HEK293T (cell line): ENCODE results near the gene TTC31.
A peak's percentile ranks its signal among the peaks of the same experiment; 100 is the strongest.
"Not testable (repeated sequence)": the region's sequence is repeated elsewhere in the genome, so short reads cannot be mapped to it uniquely, and the experiment has no call there.

Experiments used
- CTCF ChIA-PET: fragments of 350-600 bp; formaldehyde crosslinking; extraction: SDS; loops from one replicate; lab custom pipeline; 2021; ENCODE audit warnings: antibody characterized with exemption, inconsistent platforms; lab: Yijun Ruan, JAX
- POLR2A ChIA-PET: fragments of 350-600 bp; formaldehyde crosslinking; extraction: SDS; loops from one replicate; lab custom pipeline; 2020; ENCODE audit warnings: antibody characterized with exemption, inconsistent platforms; lab: Yijun Ruan, JAX
- DNase-seq: peaks from one replicate; pipeline ENCODE4 v3.0.0; 2012; ENCODE audit warnings: mixed read lengths; ENCODE audit errors: extremely low spot score
- ARNT ChIP-seq: fragments of 450-650 bp; IDR thresholded peaks from 2 replicates; pipeline ENCODE4 v1.6.1; 2017; ENCODE audit warnings: mild to moderate bottlenecking
- BHLHE40 ChIP-seq: fragments of 450-650 bp; IDR thresholded peaks from 2 replicates; pipeline ENCODE4 v1.6.1; 2016; ENCODE audit warnings: mild to moderate bottlenecking, moderate library complexity, borderline replicate concordance
- CTBP1 ChIP-seq: fragments of 450-650 bp; IDR thresholded peaks from 2 replicates; pipeline ENCODE4 v1.6.1; 2016; ENCODE audit warnings: borderline replicate concordance
- ELF4 ChIP-seq: fragments of 450-650 bp; IDR thresholded peaks from 2 replicates; pipeline ENCODE4 v1.6.1; 2017; ENCODE audit warnings: antibody characterized with exemption
- FOXA1 ChIP-seq: fragments of 450-650 bp; IDR thresholded peaks from 2 replicates; pipeline ENCODE4 v1.6.1; 2016; ENCODE audit warnings: mild to moderate bottlenecking
- FOXK2 ChIP-seq: fragments of 450-650 bp; IDR thresholded peaks from 2 replicates; pipeline ENCODE4 v1.6.1; 2016; ENCODE audit warnings: mild to moderate bottlenecking
- FOXM1 ChIP-seq: fragments of 450-650 bp; IDR thresholded peaks from 2 replicates; pipeline ENCODE4 v1.6.1; 2017; ENCODE audit warnings: mild to moderate bottlenecking, borderline replicate concordance
- HDGF ChIP-seq: fragments of 450-650 bp; IDR thresholded peaks from 2 replicates; pipeline ENCODE4 v1.6.1; 2017; ENCODE audit warnings: antibody characterized with exemption, borderline replicate concordance
- L3MBTL2 ChIP-seq: fragments of 450-650 bp; conservative IDR thresholded peaks from 2 replicates; pipeline ENCODE4 v1.6.1; 2016; ENCODE audit warnings: mild to moderate bottlenecking
- LEF1 ChIP-seq: fragments of 450-650 bp; IDR thresholded peaks from 2 replicates; pipeline ENCODE4 v1.6.1; 2017; ENCODE audit warnings: mild to moderate bottlenecking, borderline replicate concordance
- NFRKB ChIP-seq: fragments of 450-650 bp; IDR thresholded peaks from 2 replicates; pipeline ENCODE4 v1.6.1; 2016; ENCODE audit warnings: mild to moderate bottlenecking, moderate library complexity
- SP1 ChIP-seq: fragments of 450-650 bp; IDR thresholded peaks from 2 replicates; pipeline ENCODE4 v1.6.1; 2017
- SUZ12 ChIP-seq: fragments of 450-650 bp; IDR thresholded peaks from 2 replicates; pipeline ENCODE4 v1.6.1; 2016; ENCODE audit warnings: mild to moderate bottlenecking
- TARDBP ChIP-seq: fragments of 450-650 bp; IDR thresholded peaks from 2 replicates; pipeline ENCODE4 v1.6.1; 2016
- ZNF384 ChIP-seq: fragments of 450-650 bp; IDR thresholded peaks from 2 replicates; pipeline ENCODE4 v1.6.1; 2016
- TF ChIP-seq, protein P1 (sequence below): fragments of 450-650 bp; IDR thresholded peaks from 2 replicates; pipeline ENCODE4 v1.6.1; 2016

Gene TTC31

GRCh38 chr2:74440378-74441169, 42.3 kb upstream of the TTC31 start:
- ChIA-PET CTCF (interaction anchor here (0.9 to 1.0 kb wide), 2 partner anchors 56 to 91 kb away, joined by 3 read pairs; no protein-coding TSS in a partner anchor), POLR2A (interaction anchor here (0.8 to 3.6 kb wide), 16 partner anchors 8 to 67 kb away, joined by 3 to 81 read pairs (median 6); partner anchors contain the start of genes C2orf81, CCDC142, DCTN1 and INO80B)
- DNase-seq = peak; percentile 94
- TF ChIP-seq FOXM1 = no peak
- TF ChIP-seq SP1 = no peak
- TF ChIP-seq L3MBTL2 = peak; percentile 76
- no peak for TF ChIP-seq HDGF
- peak; percentile 87 for TF ChIP-seq ELF4
- peak; percentile 81 for TF ChIP-seq TARDBP
- TF ChIP-seq BHLHE40 = no peak
- no peak for TF ChIP-seq SUZ12

- ChIA-PET CTCF (interaction anchor here (0.9 kb wide), 1 partner anchor 91 kb away, joined by 3 read pairs; no protein-coding TSS in a partner anchor), POLR2A (interaction anchor here (1.1 to 3.6 kb wide), 8 partner anchors 9 to 49 kb away, joined by 4 to 81 read pairs (median 8); partner anchors contain the start of genes C2orf81, INO80B, MRPL53 and WBP1)
- TF ChIP-seq FOXK2 (no peak), L3MBTL2 (peak; percentile 75)
- no peak for DNase-seq
These were observed 41.7 kb upstream of the TTC31 start for GRCh38 chr2:74441170-74441689.

DNA sequence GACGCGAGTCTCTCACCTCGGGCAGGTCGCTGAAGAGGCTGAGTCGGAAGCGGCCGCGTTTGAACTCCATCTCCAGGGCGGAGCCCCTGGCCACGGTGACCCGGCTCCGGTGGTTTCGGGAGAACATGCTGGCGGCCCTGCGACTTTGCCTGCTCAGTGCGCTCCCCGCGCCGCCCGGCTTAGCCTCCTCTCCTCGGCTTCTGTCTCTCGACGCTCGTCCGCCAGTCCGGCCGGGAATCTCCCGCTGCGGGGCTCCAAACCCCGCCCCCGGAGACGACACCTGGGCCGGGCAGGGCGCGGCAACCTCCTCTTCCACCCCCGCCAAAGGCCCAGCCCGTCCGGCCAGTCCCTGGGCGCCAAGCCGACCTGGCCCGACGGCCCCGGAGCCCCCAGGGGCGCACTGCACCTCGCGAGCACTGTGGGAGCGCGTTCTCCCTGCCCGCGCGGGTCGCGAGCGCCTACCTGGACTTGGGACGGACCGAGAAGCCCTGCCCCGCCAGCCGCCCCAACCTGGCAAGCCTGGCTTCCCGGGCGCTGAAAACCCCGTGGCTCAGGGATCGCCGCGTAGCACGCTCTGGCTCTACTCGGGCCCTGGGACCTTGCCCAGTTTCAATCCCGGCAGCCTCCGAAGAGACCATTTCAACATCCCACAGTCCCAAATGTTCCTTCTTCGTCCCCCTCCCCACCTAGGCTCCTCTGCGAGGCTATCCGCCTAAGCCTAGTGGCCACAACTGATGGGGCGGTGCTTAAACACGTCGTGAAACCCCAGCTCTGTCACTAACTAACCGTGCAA, 41.0 kb upstream of the TTC31 start, which contains the start of gene RTKN:
Gene RTKN, minus strand, starts transcription at position 248 of the 793 bp plus-strand sequence. Its CDS starts 121 bp downstream, at position 127.
- ChIA-PET CTCF (interaction anchor here (0.9 kb wide), 1 partner anchor 90 kb away, joined by 3 read pairs; no protein-coding TSS in a partner anchor), POLR2A (interaction anchor here (1.8 to 4.0 kb wide), 4 partner anchors 11 to 16 kb away, joined by 5 to 81 read pairs (median 18); partner anchors contain the start of genes INO80B and WBP1)
- DNase-seq = peak; percentile 49
- TF ChIP-seq SUZ12 (no peak), L3MBTL2 (peak; percentile 38; the same call in 1 of the 2 replicates)

DNA sequence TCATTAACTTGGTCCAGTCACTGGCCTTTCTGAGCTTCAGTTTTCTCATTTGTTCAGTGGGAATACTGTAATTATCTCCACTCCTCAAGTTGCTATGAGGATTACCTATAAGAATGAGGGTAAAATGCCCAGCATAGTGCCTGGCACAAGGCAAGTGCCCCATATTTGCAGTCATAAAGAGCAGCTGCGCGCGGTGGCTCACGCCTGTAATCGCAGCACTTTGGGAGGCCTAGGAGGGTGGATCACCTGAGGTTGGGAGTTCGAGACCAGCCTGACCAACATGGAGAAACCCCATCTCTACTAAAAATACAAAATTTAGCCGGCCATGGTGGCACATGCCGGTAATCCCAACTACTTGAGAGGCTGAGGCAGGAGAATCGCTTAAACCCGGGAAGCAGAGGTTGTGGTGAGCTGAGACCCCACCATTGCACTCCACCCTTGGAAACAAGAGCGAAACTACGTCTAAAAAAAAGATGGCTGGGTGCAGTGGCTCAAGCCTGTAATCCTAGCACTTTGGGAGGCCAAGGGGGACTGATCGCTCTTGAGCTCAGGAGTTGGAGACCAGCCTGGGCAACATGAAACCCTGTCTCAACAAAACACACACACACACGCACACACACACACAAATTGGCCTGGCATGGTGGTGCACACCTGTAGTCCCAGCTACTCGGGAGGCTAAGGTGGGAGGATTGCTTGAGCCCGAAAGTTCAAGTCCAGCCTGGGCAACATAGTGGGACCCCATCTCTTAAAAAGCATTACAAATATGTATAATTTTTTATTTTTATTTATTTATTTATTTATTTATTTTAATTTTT, 40.2 kb upstream of the TTC31 start:
- POLR2A ChIA-PET = interaction anchor here (1.5 to 4.0 kb wide), 4 partner anchors 12 to 21 kb away, joined by 3 to 29 read pairs (median 6); partner anchors contain the start of genes C2orf81, INO80B, WBP1 and WDR54
- CTCF ChIA-PET, DNase-seq: not testable (repeated sequence)

DNA sequence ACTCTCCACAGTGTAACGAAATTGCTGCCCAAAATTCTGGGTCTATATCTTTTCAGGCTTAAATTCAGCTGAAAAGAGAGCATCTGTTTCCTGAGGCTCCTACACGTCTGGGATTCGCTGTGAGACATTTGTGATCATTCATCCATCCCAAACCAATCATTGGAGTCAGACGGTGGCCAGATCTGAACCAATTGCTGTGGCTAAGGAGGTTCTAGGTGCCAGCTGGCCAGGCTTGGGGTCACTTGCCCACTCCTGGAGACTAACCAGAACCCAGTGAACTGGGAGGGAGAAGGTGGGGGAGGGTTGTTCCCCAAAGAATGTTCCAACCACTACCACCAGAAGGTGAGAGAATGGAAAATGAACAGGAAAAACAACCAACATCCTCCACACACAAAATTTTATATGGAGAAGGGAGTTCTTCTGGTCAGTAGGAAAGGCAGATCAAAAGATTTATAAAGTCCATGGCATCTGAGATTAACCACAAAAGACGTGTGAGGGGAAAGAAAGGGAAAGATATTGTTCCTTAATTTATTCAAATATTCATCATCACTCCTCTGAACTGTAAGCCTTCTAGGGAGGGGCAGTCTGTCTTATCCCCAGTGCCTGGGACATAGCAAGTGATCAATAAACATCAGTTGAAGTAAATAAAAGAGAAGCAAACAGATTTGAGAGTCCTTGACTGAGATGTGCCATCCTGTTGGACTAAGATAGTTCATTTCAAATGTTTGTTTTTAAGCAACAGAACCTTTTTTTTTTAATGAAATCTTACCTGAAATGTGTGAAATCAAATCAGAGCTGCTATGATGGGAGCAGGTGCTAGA, 38.2 kb upstream of the TTC31 start:
- POLR2A ChIA-PET = interaction anchor here (1.1 to 4.0 kb wide), 5 partner anchors 8 to 63 kb away, joined by 3 to 29 read pairs (median 4); partner anchors contain the start of genes CCDC142, INO80B, PCGF1 and TTC31
- TF ChIP-seq NFRKB = no peak
- TF ChIP-seq SP1 = no peak
- no peak for TF ChIP-seq LEF1
- TF ChIP-seq TARDBP = no peak
- no peak for TF ChIP-seq ZNF384
- TF ChIP-seq, protein P1, sequence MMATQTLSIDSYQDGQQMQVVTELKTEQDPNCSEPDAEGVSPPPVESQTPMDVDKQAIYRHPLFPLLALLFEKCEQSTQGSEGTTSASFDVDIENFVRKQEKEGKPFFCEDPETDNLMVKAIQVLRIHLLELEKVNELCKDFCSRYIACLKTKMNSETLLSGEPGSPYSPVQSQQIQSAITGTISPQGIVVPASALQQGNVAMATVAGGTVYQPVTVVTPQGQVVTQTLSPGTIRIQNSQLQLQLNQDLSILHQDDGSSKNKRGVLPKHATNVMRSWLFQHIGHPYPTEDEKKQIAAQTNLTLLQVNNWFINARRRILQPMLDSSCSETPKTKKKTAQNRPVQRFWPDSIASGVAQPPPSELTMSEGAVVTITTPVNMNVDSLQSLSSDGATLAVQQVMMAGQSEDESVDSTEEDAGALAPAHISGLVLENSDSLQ = no peak
- TF ChIP-seq CTBP1 = no peak
- no peak for TF ChIP-seq ARNT
- no peak for TF ChIP-seq BHLHE40
- TF ChIP-seq SUZ12 = no peak
- TF ChIP-seq FOXM1 = no peak
- no peak for TF ChIP-seq ELF4
- CTCF ChIA-PET = no interaction called here
- DNase-seq = no peak

- CTCF ChIA-PET = no interaction called here
- POLR2A ChIA-PET = interaction anchor here (0.9 kb wide), 1 partner anchor 10 kb away, joined by 3 read pairs; no protein-coding TSS in a partner anchor
- TF ChIP-seq LEF1 (no peak), SP1 (no peak), L3MBTL2 (no peak), FOXM1 (no peak), BHLHE40 (no peak), ELF4 (no peak), FOXA1 (no peak)
- DNase-seq = no peak
These were observed 35.5 kb upstream of the TTC31 start for GRCh38 chr2:74447230-74447999.
